Measurements from ENCODE around the gene ARGLU1.

ARGLU1 gene

DNA sequence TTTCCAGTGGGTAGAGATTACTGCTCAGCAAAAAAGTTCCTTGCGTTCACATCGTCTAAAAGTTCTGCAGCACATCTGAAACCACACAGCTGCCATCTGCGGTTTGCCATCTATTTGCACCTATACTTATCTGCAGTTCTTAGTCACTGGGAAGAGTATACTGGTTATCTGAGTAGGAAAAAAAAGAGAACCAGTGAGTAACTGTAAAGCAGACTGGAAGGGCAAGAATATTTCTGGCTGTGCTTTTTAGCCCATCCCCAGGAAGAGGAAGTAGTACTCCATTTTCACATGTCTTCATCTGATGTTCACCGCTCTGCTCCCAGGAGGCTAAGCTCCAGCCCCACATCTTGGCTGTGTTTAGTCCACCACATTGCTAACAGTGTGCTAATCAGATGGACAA is 68.0 kb downstream of the ARGLU1 start:
- DNase-seq (ENCODE audit: low read depth), result no peak

- no peak for DNase-seq (ENCODE audit: low read depth)
Measured at GRCh38 chr13:106499113-106499512, 68.8 kb downstream of the ARGLU1 start.

- DNase-seq (ENCODE audit: low read depth), result no peak
Measured at GRCh38 chr13:106498571-106498970, 69.4 kb downstream of the ARGLU1 start.

DNA sequence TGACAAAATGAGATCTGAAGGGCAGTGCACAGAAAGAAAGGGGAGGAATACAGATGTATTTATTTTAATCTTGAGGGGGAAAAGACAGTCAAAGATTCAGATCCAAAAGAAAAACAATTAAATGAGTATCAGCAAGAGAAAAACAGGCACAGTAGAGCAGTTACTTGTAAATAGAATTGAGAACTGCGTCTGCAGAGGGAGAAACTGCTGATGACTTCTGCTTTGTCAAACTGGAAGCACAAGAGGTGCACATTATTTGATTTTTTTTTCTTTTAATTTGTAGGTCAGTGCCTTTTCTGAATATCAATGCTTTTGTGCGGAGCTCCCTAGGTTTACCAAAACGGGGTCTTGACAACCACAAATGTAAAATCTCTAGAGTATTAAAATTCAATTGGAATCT is 69.8 kb downstream of the ARGLU1 start:
- DNase-seq (ENCODE audit: low read depth), result no peak

DNA sequence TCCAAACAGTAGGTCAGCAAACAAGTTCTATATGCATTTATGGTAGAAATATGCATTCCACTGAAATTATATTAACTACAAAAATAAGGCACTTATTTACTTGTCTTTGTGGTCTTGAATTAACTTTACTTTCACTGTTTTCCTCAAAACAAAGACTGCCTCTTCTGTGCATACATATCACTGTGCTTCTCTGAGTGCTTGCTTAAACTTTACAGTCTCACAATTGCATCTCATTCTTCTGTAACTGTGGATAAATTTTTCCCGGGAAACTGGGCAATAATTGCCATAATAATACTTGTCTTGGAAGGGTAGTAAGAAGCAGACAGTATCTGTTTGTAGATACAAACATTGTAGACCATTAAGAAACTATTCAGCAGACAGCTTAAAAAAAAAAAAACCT is 70.9 kb downstream of the ARGLU1 start:
- DNase-seq (ENCODE audit: low read depth), result no peak

- DNase-seq (ENCODE audit: low read depth), result no peak
Measured at GRCh38 chr13:106496072-106496997, 71.6 kb downstream of the ARGLU1 start.

DNA sequence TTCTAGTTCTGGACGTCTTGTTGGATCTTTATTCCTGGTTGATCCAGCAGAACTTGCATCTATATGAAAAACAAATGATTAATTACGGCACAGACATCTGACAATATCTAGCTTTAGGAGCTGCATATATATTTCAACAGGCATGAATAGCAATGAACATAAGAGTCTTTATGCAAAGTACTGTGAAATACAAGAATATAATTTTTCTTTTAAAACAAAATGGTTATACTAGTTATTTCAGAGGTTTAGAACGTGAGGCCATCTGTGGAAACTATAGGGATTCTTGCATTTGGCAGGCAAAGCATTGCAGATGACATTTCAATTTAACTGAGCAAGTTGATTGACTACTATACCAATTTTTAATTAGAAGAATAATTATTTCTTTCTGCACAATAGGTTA is 73.0 kb downstream of the ARGLU1 start:
- no peak for DNase-seq (ENCODE audit: low read depth)

DNA sequence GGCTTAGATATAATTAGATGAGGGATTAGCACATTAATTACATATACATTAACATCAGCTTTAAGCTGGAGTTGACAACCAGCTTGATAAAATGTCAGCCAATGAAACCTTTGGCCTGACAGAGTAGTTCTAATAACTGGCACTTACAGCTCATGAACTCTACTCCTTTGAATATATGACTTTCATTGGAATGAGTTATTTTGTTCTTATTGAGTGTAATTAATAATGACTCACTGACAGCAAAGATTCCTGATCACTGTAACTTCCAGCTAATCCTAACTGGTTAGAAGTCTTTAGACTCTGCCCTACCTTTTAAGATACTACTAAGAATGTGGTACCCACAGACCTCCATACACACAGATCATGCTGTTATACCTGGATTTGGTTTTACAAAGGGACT is 73.4 kb downstream of the ARGLU1 start:
- no peak for DNase-seq (ENCODE audit: low read depth)

DNA sequence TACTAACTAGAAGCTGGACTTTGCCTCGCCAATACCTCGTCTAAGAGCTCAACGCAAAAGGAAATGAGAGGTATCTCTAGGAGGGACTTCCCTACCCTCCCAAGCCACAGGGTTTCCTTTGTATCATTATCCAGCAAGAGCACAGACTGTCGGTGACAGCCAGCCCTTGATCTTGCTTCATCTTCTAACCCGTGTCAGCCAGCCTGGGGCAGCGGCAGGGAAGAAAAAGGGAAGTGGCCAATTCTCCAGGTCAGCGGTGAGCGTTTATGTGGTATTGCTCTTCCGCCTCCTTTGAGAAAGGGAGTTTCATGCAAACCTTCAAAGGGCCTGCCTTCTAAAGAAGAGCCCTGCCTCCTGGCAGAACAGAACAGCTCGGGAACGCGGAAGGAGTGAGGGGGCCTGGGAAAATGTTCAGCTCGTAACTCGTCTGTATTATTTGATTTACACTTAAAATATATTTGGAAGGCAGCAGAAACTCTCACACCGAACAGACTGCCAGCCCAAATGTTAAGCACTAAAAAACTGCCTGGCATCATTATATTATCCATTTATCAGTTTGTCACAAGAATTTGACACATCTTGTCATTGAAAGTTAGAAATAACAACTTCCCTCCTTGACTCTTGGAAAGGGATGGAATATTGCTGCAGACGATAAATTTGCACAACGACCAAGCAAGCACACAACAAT is 74.3 kb downstream of the ARGLU1 start:
- no peak for DNase-seq (ENCODE audit: low read depth)

DNA sequence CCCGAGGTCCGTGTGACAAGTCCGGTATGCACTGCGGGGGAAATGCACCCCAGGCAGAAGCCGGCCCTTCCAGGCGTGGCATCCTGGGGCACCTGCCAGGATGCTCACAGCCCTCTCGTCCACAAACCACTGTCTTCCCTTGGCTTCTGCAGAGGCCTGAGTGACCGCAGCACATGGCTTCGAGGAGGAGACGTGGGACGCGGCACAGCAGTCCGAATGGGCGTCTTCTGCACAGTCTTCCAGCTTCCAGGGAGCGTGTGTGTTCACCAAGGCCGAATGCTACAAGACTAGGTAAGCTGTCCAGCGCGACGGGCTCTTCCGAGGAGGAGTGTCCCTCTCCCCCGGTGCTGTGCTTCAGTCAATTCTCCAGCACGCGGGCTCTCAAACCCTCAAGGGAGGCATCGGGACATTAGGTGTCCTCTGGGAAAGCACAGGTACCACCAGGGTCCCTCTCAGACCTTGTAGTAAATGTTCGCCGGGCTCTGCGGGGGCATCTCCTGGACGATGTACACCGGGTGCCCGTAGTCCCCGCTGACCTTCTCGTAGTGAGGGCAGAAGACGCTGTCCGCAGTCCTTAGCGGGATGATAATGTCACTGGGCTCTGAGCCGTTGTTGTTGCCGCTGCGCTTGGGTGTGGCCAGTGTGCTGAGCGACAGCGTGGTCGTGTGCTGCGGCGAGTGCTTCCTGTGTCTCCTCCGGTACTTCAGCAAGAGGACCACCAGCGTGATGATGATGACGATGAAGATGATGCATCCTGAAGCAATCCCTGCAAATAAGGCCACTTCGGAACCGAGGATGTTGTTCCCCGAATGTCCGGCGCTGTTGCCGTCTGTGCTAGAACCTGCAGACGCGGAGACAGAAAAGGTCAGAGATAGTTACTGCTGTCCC is 75.1 kb downstream of the ARGLU1 start:
- DNase-seq (ENCODE audit: low read depth), result no peak

DNA sequence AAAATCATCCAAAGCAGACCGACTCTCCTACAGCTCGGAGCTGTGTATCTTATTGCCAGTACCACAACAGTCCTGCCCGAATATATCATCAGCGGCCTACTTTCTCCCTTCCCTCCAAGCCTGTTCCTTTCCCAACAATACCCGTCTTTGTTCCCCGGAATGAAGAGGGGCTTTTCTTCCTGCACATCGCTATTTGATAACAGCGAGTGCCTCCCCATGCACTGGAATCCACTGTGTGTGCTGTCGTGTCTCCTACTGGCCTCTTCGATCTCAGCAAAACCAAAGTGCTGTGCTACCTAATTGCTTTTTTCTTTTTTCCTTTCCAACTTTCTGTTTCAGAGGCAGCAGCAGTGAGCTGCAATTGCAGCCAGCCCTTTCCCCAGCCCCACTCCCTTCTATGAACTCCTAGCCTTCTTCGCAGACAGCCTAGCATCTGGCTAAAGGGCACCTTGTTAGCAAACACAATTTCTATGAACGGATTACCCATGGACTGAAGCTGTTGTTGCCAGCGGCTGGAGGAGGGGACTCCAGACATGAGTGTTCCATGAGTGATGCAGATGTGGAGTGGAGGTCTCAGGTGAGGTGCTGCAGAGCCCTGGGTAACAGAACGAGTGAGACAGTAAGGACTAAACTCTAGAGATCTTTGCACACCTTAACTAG is 75.9 kb downstream of the ARGLU1 start:
- DNase-seq (ENCODE audit: low read depth), result no peak

Measured in stimulated activated CD8-positive, alpha-beta memory T cell treated with anti-CD3 and anti-CD28 coated beads, Interleukin-15, amount 100 ng/mL, for 24 hours (primary cell).